ENCODE data around the gene C22orf39.

Gene C22orf39

GRCh38 chr22:19434401-19434800 lies 13.1 kb downstream of the C22orf39 start:
- TF ChIP-seq CTCF (IDR thresholded peaks at IDR 0.05; ENCODE audit: control extremely low read depth, extremely low read depth, low read depth, missing control alignments), result no peak
- ChIA-PET CTCF (interaction anchor here (1.6 to 2.4 kb wide), 2 partner anchors 9 to 13 kb away, joined by 3 to 10 read pairs; partner anchors contain the start of gene C22orf39), POLR2A (no interaction called here)
- DNase-seq (ENCODE audit: extremely low spot score), result no peak

- POLR2A ChIA-PET, result interaction anchor here (1.0 to 1.5 kb wide), 3 partner anchors 12 to 253 kb away, joined by 3 to 5 read pairs (median 4); partner anchors contain the start of gene SLC25A1
- DNase-seq (ENCODE audit: extremely low spot score), result peak; percentile 96
- no peak for TF ChIP-seq CTCF (IDR thresholded peaks at IDR 0.05; ENCODE audit: control extremely low read depth, extremely low read depth, low read depth, missing control alignments)
- CTCF ChIA-PET, result interaction anchor here (1.4 kb wide), 1 partner anchor 132 kb away, joined by 3 read pairs; no protein-coding TSS in a partner anchor
These were observed 15.2 kb downstream of the C22orf39 start, which contains the start of gene MRPL40 for GRCh38 chr22:19432133-19432851. TSS of gene MRPL40 (plus strand) at chr22:19432545. CDS start at chr22:19432555, 10 bp downstream.

DNA sequence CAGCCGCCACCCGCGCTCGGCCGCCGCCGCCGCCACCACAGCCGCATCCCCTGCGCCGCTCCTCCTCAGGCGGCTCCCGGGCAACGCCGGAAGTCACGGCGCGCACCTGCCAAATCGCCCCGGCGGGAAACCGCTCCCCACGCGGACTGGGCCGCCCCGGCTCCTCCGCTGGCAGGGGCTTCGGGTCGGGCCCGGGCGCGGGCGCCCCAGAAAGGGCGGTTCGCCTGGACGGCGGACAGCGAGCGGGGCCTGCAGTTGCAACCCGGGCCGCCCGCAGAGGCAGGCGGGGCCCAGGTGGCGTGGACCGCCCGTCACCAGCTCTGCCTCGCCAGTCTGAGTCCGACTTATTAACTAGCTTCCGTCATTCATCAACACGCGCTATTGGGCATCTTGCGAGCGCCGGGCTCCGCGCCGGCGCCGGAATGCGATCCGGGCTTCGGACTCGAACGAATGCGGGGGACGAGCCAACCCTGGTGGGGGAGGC lies 15.8 kb downstream of the C22orf39 start, which contains the start of gene HIRA:
Gene HIRA (minus strand): TSS at position 85 of the 484 bp plus-strand sequence. CDS start 257 bp downstream, outside the sequence.
- no peak for TF ChIP-seq CTCF (IDR thresholded peaks at IDR 0.05; ENCODE audit: control extremely low read depth, extremely low read depth, low read depth, missing control alignments)
- CTCF ChIA-PET, result interaction anchor here (1.4 kb wide), 1 partner anchor 132 kb away, joined by 3 read pairs; no protein-coding TSS in a partner anchor
- POLR2A ChIA-PET, result interaction anchor here (1.0 to 1.5 kb wide), 3 partner anchors 13 to 253 kb away, joined by 3 to 5 read pairs (median 4); partner anchors contain the start of gene SLC25A1
- peak; percentile 81 for DNase-seq (ENCODE audit: extremely low spot score)

DNA sequence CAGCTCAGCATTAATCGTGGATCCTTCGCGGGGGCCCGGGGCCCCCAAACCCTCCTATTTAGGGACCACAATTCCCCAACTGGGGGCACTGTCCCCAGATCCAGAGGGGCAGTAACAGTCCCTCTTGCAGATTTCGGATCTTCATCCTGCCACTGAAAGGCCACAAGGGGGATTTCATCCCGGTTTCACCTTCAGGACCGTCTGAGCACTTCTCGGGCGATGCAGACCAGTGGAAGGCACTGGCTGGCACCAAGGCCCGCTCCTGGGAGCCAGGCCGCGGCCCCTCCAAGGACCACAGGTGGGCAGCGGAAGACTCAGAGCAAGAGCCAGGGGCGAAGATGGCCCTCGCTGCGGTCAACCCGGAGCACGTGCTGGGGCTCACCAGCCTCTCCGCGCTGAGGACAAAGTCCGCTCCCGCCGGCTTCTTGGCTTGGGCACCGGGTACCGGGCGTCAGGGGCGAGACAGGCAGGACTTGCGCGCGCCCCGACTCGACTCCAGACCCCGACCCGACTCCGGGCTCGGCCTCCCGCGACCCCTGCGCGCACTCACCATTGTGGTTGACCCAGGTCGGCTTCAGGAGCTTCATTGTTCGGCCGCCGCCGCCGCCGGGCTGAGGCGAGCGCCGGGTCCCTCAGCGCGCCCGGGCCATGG lies 16.5 kb downstream of the C22orf39 start:
- ChIA-PET POLR2A (interaction anchor here (1.0 to 1.5 kb wide), 3 partner anchors 13 to 252 kb away, joined by 3 to 5 read pairs (median 4); partner anchors contain the start of gene SLC25A1), CTCF (no interaction called here)
- no peak for TF ChIP-seq CTCF (IDR thresholded peaks at IDR 0.05; ENCODE audit: control extremely low read depth, extremely low read depth, low read depth, missing control alignments)
- DNase-seq (ENCODE audit: extremely low spot score), result peak; percentile 27

GRCh38 chr22:19429950-19430889 lies 17.3 kb downstream of the C22orf39 start:
- DNase-seq (ENCODE audit: extremely low spot score), result peak; percentile 38
- POLR2A ChIA-PET, result no interaction called here
- CTCF ChIA-PET, result no interaction called here
- TF ChIP-seq CTCF (IDR thresholded peaks at IDR 0.05; ENCODE audit: control extremely low read depth, extremely low read depth, low read depth, missing control alignments), result no peak
